Naive thymus-derived CD8-positive, alpha-beta T cell (primary cell): Measurements from ENCODE around the gene PTTG1IP. TPM values are rescaled to one million over a fixed set of nuclear protein-coding genes. Genes with fewer than 3 reads are reported as not detected.

ENCODE experiments used
- ATAC-seq, 2 donors: fragments of 150-1000 bp; cut with Tn5 transposase in 1 of 2; sonication (Bioruptor Pico), chemical (Tn5 transposase) in 1 of 2; 1 replicate in 1 of 2; 2 replicates in 1 of 2; pipeline ENCODE4 v1.10.0; 2021; ENCODE audit warnings: mild to moderate bottlenecking in 2 of 2, moderate library complexity in 2 of 2
- POLR2A ChIA-PET: fragments of 350-600 bp; sonication (Branson Sonifier 250); formaldehyde crosslinking; loops from one replicate; lab custom pipeline; 2021; ENCODE audit warnings: antibody characterized with exemption; lab: Charles Lee
- DNase-seq, 10 donors: peaks; one replicate each; pipeline versions ENCODE4 v3.0.0 to v3.0.0-alpha.2; 2020 to 2022
- H3K27ac Mint-ChIP-seq, 10 donors: one replicate each; pipeline ENCODE4 v1.8.0; 2020 to 2022; ENCODE audit warnings: mild to moderate bottlenecking in 10 of 10, mixed read lengths in 10 of 10, moderate library complexity in 4 of 10, inconsistent platforms in 1 of 10
- H3K27me3 Mint-ChIP-seq, 5 donors: one replicate each; pipeline ENCODE4 v1.8.0; 2021 to 2022; ENCODE audit warnings: mixed read lengths in 5 of 5
- H3K36me3 Mint-ChIP-seq, 3 donors: one replicate each; pipeline ENCODE4 v1.8.0; 2020 to 2022; ENCODE audit warnings: mixed read lengths in 3 of 3, mild to moderate bottlenecking in 2 of 3, inconsistent platforms in 1 of 3
- H3K4me1 Mint-ChIP-seq, 4 donors: one replicate each; pipeline ENCODE4 v1.8.0; 2021 to 2022; ENCODE audit warnings: mixed read lengths in 4 of 4
- H3K4me3 Mint-ChIP-seq, 10 donors: one replicate each; pipeline ENCODE4 v1.8.0; 2020 to 2022; ENCODE audit warnings: mild to moderate bottlenecking in 10 of 10, mixed read lengths in 10 of 10, moderate library complexity in 6 of 10, inconsistent platforms in 1 of 10
- H3K9me3 Mint-ChIP-seq, 9 donors: one replicate each; pipeline ENCODE4 v1.8.0; 2020 to 2022; ENCODE audit warnings: mixed read lengths in 9 of 9, mild to moderate bottlenecking in 3 of 9, inconsistent platforms in 1 of 9, moderate library complexity in 1 of 9
- polyA plus RNA-seq, 3 donors: library from polyadenylated mRNA; unstranded; fragments of 300-500 nt; fragmentation: Illumina TruSeq; gene quantifications; one replicate each; pipeline ENCODE4 v1.2.3, GENCODE V29; 2021
- total RNA-seq, 8 experiments: library from RNA in 2 of 8; stranded (reverse) in 2 of 8; gene quantifications; one replicate each; pipeline ENCODE4 v1.2.3 and lab custom pipeline; 2021 to 2026

PTTG1IP gene
- total and polyA plus RNA-seq, 5 experiments from 2014 or later = 42.4 to 68.7 (median 54.1) TPM

GRCh38 chr21:44854664-44855446, 18.6 kb downstream of the PTTG1IP start:
- Mint-ChIP-seq H3K4me1 (peaks cover 18 to 49% (median 33%) of the 10 kb centered on the region in 4 donors), H3K27me3 (no peaks in the 10 kb centered on the region), H3K36me3 (peaks cover 0 to 94% (median 6%) of the 10 kb centered on the region in 3 donors), H3K9me3 (no peaks in the 10 kb centered on the region), H3K4me3 (peak overlapping the region in 9 of 10 donors; percentile 2 to 72 (median 56)), H3K27ac (peak overlapping the region; percentile 53 to 94 (median 89))
- ATAC-seq = peak; percentile 60 to 72
- peak in 5 of 10 donors; percentile 11 to 38 (median 34) for DNase-seq
- POLR2A ChIA-PET = interaction anchor here (1.0 kb wide), 1 partner anchor 19 kb away, joined by 5 read pairs; the partner anchor contains the start of gene PTTG1IP

- DNase-seq = peak in 2 of 10 donors; percentile 26 to 28
- peak overlapping the region in 8 of 10 donors; percentile 31 to 72 (median 56) for H3K4me3 Mint-ChIP-seq
- POLR2A ChIA-PET = interaction anchor here (1.0 kb wide), 1 partner anchor 19 kb away, joined by 5 read pairs; the partner anchor contains the start of gene PTTG1IP
Observed at GRCh38 chr21:44854391-44854663, 19.2 kb downstream of the PTTG1IP start.

GRCh38 chr21:44853601-44854390, 19.7 kb downstream of the PTTG1IP start:
- H3K9me3 Mint-ChIP-seq = no peaks in the 10 kb centered on the region
- POLR2A ChIA-PET = no interaction called here
- H3K4me3 Mint-ChIP-seq = peak overlapping the region in 6 of 10 donors; percentile 31 to 72 (median 53)
- peak overlapping the region; percentile 40 to 94 (median 89) for H3K27ac Mint-ChIP-seq
- no peaks in the 10 kb centered on the region for H3K27me3 Mint-ChIP-seq
- peaks cover 0 to 91% (median 6%) of the 10 kb centered on the region in 3 donors for H3K36me3 Mint-ChIP-seq
- no peak for ATAC-seq
- DNase-seq = no peak
- H3K4me1 Mint-ChIP-seq = peaks cover 18 to 43% (median 33%) of the 10 kb centered on the region in 4 donors

More at GRCh38 chr21:44854391-44854663, 19.2 kb downstream of the PTTG1IP start:
- H3K27ac Mint-ChIP-seq = peak overlapping the region; percentile 53 to 94 (median 89)
- H3K4me1 Mint-ChIP-seq = peaks cover 18 to 46% (median 33%) of the 10 kb centered on the region in 4 donors
- H3K9me3 Mint-ChIP-seq = no peaks in the 10 kb centered on the region
- no peaks in the 10 kb centered on the region for H3K27me3 Mint-ChIP-seq
- ATAC-seq = peak in 1 of 2 donors; percentile 66
- peaks cover 0 to 94% (median 6%) of the 10 kb centered on the region in 3 donors for H3K36me3 Mint-ChIP-seq

- Mint-ChIP-seq H3K4me3 (peak overlapping the region in 2 of 10 donors; percentile 39 to 43), H3K4me1 (peaks cover 21 to 45% (median 36%) of the 10 kb centered on the region in 4 donors), H3K27me3 (no peaks in the 10 kb centered on the region), H3K9me3 (no peaks in the 10 kb centered on the region), H3K27ac (peak overlapping the region in 8 of 10 donors; percentile 8 to 84 (median 66)), H3K36me3 (peaks cover 0 to 71% (median 6%) of the 10 kb centered on the region in 3 donors)
- ATAC-seq (no peak), DNase-seq (no peak)
- POLR2A ChIA-PET = interaction anchor here (0.9 kb wide), 1 partner anchor 21 kb away, joined by 4 read pairs; no protein-coding TSS in a partner anchor
Observed at GRCh38 chr21:44850905-44851657, 22.4 kb downstream of the PTTG1IP start.

GRCh38 chr21:44850208-44850800, 23.2 kb downstream of the PTTG1IP start:
- DNase-seq (no peak), ATAC-seq (no peak)
- POLR2A ChIA-PET = interaction anchor here (0.9 kb wide), 1 partner anchor 22 kb away, joined by 4 read pairs; no protein-coding TSS in a partner anchor
- Mint-ChIP-seq H3K36me3 (peaks cover 0 to 63% (median 6%) of the 10 kb centered on the region in 3 donors), H3K27ac (no peak overlapping the region), H3K4me1 (peaks cover 21 to 50% (median 36%) of the 10 kb centered on the region in 4 donors), H3K4me3 (no peak overlapping the region), H3K27me3 (no peaks in the 10 kb centered on the region), H3K9me3 (no peaks in the 10 kb centered on the region)

GRCh38 chr21:44849616-44850130, 23.8 kb downstream of the PTTG1IP start:
- no peaks in the 10 kb centered on the region for H3K27me3 Mint-ChIP-seq
- no peak overlapping the region for H3K4me3 Mint-ChIP-seq
- POLR2A ChIA-PET = no interaction called here
- ATAC-seq (no peak), DNase-seq (no peak)
- peaks cover 0 to 57% (median 6%) of the 10 kb centered on the region in 3 donors for H3K36me3 Mint-ChIP-seq
- no peak overlapping the region for H3K27ac Mint-ChIP-seq
- no peaks in the 10 kb centered on the region for H3K9me3 Mint-ChIP-seq
- peaks cover 19 to 47% (median 31%) of the 10 kb centered on the region in 4 donors for H3K4me1 Mint-ChIP-seq

- Mint-ChIP-seq H3K4me1 (peaks cover 13 to 42% (median 24%) of the 10 kb centered on the region in 4 donors), H3K36me3 (peaks cover 0 to 50% (median 6%) of the 10 kb centered on the region in 3 donors), H3K27ac (peak overlapping the region in 1 of 10 donors; percentile 15), H3K27me3 (peaks cover 0 to 2% (median 0%) of the 10 kb centered on the region in 5 donors), H3K9me3 (no peaks in the 10 kb centered on the region), H3K4me3 (no peak overlapping the region)
- no peak for ATAC-seq
- no peak for DNase-seq
- POLR2A ChIA-PET = no interaction called here
Observed at GRCh38 chr21:44848821-44849521, 24.5 kb downstream of the PTTG1IP start.

GRCh38 chr21:44847261-44848056, 26.0 kb downstream of the PTTG1IP start:
- Mint-ChIP-seq H3K4me1 (peaks cover 8 to 34% (median 19%) of the 10 kb centered on the region in 4 donors), H3K9me3 (no peaks in the 10 kb centered on the region), H3K36me3 (peaks cover 0 to 36% (median 6%) of the 10 kb centered on the region in 3 donors), H3K4me3 (no peak overlapping the region), H3K27me3 (peaks cover 0 to 2% (median 0%) of the 10 kb centered on the region in 5 donors), H3K27ac (peak overlapping the region in 5 of 10 donors; percentile 19 to 80 (median 57))
- POLR2A ChIA-PET = interaction anchor here (1.5 kb wide), 1 partner anchor 28 kb away, joined by 4 read pairs; no protein-coding TSS in a partner anchor
- ATAC-seq (no peak), DNase-seq (no peak)

GRCh38 chr21:44846485-44847260, 26.8 kb downstream of the PTTG1IP start:
- H3K36me3 Mint-ChIP-seq = peaks cover 0 to 28% (median 6%) of the 10 kb centered on the region in 3 donors
- POLR2A ChIA-PET = interaction anchor here (1.0 to 1.5 kb wide), 4 partner anchors 27 to 86 kb away, joined by 3 to 7 read pairs (median 4); partner anchors contain the start of gene PTTG1IP
- peak overlapping the region; percentile 70 to 85 (median 73) for H3K4me3 Mint-ChIP-seq
- peak in 9 of 10 donors; percentile 19 to 69 (median 33) for DNase-seq
- no peaks in the 10 kb centered on the region for H3K9me3 Mint-ChIP-seq
- peaks cover 0 to 2% (median 0%) of the 10 kb centered on the region in 5 donors for H3K27me3 Mint-ChIP-seq
- peaks cover 8 to 26% (median 15%) of the 10 kb centered on the region in 4 donors for H3K4me1 Mint-ChIP-seq
- ATAC-seq = peak; percentile 60 to 77
- H3K27ac Mint-ChIP-seq = peak overlapping the region; percentile 47 to 91 (median 72)
